Stimulated activated CD8-positive, alpha-beta memory T cell treated with anti-CD3 and anti-CD28 coated beads, Interleukin-4, amount 100 ng/mL, for 4 hours (primary cell): ENCODE results near the gene POLR1C.
A peak's percentile ranks its signal among the peaks of the same experiment; 100 is the strongest.
"Not testable (repeated sequence)": the region's sequence is repeated elsewhere in the genome, so short reads cannot be mapped to it uniquely, and the experiment has no call there.

Experiments used
- DNase-seq, 2 donors: peaks; one replicate each; pipeline ENCODE4 v3.0.0-alpha.2; 2020; ENCODE audit warnings: low read depth in 2 of 2, low spot score in 1 of 2

POLR1C gene

GRCh38 chr6:43516697-43517504, at the start of gene POLR1C, which contains the start of gene YIPF3:
Gene POLR1C, plus strand, starts transcription at chr6:43517089. Its CDS starts 21 bp downstream, at chr6:43517110.
Gene YIPF3, minus strand, starts transcription at chr6:43516926. Its CDS starts 119 bp downstream, at chr6:43516807.
- DNase-seq: peak; percentile 94 to 96

GRCh38 chr6:43467265-43467664, 49.6 kb upstream of the POLR1C start:
- not testable (repeated sequence) for DNase-seq

- DNase-seq: no peak
Measured at GRCh38 chr6:43467752-43468151, 49.1 kb upstream of the POLR1C start.

GRCh38 chr6:43468240-43468639, 48.6 kb upstream of the POLR1C start:
- DNase-seq: no peak

- DNase-seq: no peak
Measured at GRCh38 chr6:43468748-43469681, 47.9 kb upstream of the POLR1C start.

- no peak for DNase-seq
Measured at GRCh38 chr6:43469947-43470346, 46.9 kb upstream of the POLR1C start.

GRCh38 chr6:43471399-43471798, 45.5 kb upstream of the POLR1C start:
- DNase-seq: no peak

- DNase-seq: no peak
Measured at GRCh38 chr6:43472515-43472914, 44.4 kb upstream of the POLR1C start.

GRCh38 chr6:43475516-43475915, 41.4 kb upstream of the POLR1C start:
- DNase-seq: no peak

- DNase-seq: no peak
Measured at GRCh38 chr6:43476746-43477145, 40.1 kb upstream of the POLR1C start.

- peak; percentile 93 to 98 for DNase-seq
Measured at GRCh38 chr6:43477235-43478007, 39.5 kb upstream of the POLR1C start, which contains the start of gene TJAP1. Gene TJAP1, plus strand, starts transcription at chr6:43477570. Its CDS starts 21,432 bp downstream, at chr6:43499002.

- DNase-seq: no peak
Measured at GRCh38 chr6:43478008-43478372, 38.9 kb upstream of the POLR1C start.

- DNase-seq: no peak
Measured at GRCh38 chr6:43481075-43481474, 35.8 kb upstream of the POLR1C start.

GRCh38 chr6:43481591-43482236, 35.2 kb upstream of the POLR1C start:
- no peak for DNase-seq

- DNase-seq: no peak
Measured at GRCh38 chr6:43488667-43489276, 28.1 kb upstream of the POLR1C start.

GRCh38 chr6:43489277-43490072, 27.4 kb upstream of the POLR1C start:
- no peak for DNase-seq

- DNase-seq: no peak
Measured at GRCh38 chr6:43490523-43490939, 26.4 kb upstream of the POLR1C start.

- no peak for DNase-seq
Measured at GRCh38 chr6:43491750-43492661, 24.9 kb upstream of the POLR1C start.
